Medulla oblongata (tissue), 1 donor: ENCODE data around the gene GFRA4.

ENCODE experiments used
- DNase-seq: peaks from one replicate; pipeline ENCODE4 v3.0.0-alpha.2; 2015; ENCODE audit errors: extremely low spot score

The GFRA4 gene

DNA sequence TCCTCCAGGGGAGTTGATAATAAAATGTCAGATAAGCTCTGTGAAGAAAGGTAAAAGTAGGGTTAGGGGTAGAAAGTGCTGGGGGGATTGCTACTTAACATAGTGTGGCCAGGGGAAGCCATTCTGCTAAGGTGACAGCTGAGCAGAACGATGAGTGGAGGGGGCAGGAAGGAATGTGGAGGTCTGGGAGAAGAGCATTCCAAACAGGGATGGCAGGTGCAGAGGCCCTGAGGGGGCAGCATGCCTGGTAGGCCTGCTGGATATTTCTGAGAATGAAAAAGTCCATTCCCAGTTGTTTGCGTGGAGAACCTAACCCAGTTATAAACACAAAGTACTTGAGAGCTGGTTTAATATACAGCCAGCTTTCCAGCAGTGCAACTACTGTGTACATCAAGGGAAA, 9.3 kb downstream of the GFRA4 start:
- DNase-seq: no peak

DNA sequence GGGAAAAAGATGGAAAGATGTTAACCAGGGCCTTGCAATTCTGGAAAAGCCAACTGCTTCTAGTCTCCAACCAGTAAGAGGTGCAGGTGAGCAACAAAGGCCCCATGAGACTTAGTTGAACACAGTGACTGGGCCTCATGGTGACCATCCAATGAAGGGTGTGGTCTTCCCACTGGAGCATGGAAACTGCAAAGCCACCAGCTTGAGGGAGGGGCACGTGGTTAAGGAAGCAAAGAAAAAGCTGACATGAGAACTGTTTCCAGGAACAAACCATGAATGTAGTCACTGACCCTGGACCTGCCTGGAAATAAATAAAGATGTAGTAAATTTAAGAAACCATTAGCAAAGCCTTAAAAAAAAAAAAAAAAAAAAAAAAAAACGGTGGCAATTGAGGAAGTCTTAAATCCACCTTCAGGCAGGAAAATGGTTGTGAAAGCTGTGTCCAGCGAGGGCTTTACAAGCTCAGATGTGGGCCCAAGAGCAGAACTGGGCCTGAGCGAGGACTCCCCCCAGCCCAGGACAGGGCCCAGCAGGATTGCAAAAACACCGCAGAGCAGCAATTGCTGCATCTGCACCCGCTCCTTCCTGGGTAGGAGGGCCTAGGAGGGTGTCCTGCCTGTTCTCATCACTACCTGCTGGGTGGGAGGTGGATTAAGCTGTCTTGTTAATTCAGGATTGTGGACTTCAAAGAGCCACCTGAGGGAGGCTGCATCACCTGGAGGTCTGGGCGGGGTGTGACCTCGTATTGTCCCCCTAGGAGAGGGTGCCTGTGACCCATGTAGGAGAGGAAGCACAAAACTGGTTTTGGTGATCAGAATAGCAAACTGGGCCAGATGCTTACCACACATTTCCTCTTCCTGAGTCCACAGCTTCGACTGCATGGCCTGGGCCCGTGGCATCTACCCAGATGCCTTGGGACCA, 10.3 kb downstream of the GFRA4 start:
- DNase-seq: no peak

DNA sequence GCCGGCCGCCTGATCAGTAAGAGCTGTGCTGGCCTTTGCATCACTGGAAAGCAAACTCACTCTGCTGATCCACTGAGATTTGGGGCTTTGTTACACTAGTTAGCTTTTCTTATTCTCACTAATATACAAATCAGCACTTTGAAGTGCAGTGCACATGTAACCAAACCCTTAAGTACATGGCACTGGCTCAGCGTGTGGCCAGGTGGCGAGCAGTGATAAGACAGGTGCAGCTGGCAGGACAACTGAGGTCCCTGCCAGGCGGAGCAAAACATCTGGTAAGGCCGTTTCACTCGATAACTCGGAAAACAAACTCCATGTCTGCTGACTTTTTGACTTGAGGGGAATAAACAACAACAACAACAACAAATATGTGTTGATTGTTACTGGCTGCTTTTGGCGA, 11.0 kb downstream of the GFRA4 start:
- DNase-seq: no peak

DNA sequence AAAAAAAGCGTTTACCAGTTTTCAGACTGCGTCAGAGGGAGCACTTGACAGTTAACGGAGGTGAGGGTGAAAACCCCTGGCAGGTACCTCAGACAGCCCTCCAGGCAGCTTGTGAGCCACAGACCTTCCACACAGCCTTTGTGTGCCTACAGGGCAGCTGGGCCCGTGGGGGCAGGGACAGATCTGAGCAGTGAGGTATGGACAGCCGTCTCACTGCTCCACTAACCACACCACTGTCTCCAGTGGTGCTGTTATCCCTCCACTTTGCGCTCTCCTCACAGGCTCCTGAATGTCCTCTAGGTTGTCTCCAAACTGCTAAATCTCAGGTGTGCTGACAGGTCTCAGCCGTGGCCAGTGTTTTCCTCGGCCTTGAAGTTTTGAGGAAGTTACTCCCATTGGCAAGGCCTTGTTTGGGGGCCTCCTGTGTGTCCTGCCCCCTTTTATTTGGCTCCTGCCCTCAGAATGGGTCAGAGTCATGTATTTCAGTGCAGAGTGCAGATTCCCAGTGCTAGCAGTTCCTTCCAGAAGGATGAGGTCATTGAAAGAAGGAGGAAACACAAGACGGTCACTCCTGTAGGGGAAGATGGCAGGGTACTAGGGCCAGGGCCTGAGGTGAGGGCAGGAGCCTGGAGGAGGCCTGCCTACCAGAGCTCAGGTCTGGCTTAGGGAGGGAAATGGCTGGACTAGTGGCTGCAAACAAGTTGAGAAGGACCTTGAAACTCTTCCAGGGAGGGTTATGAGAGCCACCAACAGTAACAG, 11.8 kb downstream of the GFRA4 start:
- DNase-seq: no peak

DNA sequence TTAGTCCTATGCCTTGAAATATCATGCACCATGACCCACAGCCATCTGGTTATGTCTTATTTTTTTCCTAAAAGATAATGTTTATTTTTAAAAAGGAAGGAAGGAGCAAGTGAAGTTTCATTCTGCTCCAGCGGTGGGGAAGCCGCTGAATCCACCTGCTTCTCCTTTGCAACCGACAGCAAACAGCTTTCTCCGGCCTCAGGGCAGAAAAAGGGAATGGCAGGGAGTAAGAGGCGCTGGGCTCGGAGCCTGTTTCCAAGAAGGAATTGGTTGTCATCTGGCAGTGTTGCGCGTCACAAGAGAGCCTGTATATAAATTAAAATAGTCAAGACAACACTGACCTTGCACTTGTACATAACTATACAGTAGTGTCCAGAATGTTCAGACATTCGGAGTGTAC, 14.2 kb downstream of the GFRA4 start:
- no peak for DNase-seq

DNA sequence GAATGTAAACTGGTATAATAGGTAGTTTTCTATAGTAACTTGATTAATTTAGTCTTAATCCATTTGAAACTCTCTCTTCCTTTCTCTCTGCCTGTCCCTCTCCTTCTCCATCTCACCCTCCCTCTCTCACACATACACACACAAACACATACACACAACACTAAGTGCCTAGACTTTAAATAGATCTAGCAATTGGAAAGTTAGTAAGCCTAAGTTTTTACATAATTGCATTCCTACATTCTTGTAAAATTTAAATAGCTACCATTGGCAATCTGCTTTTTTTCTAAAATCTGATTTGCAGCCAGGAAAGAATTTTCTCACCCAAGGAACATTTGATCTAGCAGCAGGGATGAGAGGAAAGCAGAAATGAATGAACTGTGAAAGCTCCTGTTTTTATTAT, 15.7 kb downstream of the GFRA4 start:
- no peak for DNase-seq

DNA sequence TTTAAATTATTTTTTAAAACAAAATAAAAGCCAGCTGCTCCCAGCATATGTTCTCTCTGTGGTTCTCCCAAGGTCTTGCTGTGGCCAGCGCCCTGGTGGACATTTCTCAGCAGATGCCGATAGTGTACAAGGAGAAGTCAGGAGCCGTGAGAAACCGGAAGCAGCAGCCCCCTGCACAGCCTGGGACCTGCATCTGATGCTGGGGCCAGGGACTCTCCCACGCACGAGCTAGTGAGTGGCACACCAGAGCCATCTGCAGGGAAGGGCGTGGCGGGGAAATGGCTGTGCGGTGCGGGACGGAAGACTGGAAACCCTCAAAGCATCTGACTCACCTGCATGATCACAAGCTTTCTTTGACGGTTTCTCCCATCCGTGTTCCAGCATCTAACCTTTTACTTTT, 16.5 kb downstream of the GFRA4 start:
- no peak for DNase-seq

DNA sequence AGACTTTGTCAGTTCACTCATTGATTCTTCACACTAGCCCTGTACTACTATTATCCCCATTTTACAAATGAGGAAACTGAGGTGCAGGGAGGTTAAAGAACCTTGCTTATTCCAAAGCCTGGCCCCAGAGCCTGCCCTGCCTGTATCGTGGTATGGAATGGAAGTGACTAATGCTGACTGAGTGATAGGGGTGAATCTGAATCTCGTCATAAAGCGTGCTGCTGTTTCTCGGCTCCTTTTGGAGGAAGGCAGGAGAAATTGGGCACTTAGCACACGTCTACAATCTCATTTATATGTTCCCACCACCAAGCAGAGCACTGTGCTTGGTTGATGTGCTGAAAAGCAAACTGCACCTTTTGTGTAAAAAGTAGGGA, 17.1 kb downstream of the GFRA4 start:
- DNase-seq: no peak

DNA sequence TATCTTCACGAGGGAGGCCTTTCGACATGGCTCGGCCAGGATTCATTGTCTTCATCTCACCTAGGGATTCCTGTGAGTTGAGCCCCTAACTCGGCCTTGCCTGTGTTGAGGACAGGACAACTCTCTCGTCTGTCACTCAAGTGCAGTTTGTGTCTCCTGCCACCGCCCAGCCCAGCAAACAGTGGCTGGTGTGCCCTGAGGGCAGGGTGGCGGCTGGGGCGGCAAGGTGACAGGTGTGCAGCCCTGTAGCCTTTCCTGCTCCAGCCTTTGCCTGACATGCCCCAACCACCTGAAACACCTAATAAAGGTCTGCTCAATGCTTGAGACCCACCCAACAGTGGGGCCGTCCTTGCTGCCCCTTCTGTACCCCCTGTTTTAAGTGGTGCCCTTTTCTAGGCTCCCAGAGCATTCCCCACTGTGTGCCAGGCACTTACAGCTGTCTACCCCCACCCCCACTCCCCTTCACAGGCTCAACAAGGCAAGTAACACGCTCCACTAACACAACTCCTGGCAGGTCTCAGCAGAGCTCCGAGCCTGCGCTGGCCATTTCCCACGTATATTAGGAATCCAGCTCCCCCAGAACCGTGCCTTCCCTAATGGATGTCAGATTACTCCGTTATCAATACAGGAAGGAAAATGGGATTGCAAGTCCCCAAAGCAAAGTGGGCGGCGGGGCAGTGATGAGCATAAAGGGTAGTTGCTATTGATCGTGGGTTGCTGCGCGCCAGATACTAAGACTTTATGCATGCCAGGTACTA, 17.7 kb downstream of the GFRA4 start:
- no peak for DNase-seq

DNA sequence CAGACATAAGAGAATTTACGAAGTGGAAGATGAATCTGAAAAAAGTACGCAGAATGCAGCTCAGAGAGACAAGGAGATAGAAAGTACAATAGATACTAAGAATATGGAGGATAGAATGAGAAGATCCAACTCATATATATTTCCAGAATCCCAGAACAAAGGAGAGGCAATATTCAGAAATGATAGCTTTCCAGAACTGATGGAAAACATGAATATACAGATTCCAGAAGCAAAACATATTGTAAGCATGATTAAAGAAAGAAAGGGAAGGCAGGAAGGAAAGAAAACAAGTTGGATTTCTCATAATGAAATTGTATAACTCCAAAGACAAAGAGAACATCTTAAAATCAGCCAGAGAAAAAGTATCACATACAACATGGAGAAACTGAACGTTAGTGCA, 22.9 kb downstream of the GFRA4 start:
- no peak for DNase-seq

DNA sequence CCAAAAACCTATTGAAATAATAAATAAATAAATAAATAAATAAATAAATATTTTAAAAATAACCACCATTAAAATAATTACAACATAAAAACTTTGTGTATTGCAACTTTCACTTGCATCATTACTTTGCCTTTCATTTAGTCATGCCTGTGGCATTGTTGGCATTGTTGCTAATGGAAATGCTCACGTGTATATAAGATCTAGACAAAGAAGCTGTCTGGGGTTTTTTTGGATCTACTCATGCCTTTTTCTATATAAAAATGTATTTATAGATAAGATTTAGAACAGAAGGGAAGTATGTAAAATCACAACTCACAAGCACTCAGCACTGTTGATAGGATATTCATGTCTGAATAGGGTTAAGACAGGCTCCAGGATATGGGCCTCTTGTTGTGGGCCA, 27.9 kb downstream of the GFRA4 start:
- DNase-seq: no peak

DNA sequence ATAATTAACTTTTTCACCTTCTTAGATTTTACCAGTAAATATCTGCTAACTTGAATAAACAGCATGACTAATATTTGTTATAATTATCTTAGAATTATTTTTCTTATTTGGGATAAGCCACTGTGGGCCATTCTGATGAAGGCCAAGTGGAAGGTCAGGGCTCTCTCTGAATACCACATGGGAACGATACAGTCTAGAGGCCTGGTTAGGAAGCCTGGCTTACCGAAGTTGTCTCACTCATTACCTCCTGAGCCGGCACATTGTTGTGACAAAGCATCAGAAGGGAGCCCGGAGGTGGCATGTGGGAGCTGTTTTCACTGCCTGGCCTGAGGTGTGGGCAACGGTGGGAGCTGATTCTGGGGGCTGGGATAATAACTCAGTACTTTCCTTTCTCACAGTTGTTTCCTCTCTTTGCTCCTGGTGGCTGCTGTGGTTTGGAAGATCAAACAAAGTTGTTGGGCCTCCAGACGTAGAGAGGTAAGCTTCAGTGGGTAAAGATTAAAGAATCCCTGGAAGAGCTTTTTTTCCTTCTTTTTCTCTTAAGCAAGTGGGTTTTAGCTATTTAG, 29.2 kb downstream of the GFRA4 start:
- no peak for DNase-seq

DNA sequence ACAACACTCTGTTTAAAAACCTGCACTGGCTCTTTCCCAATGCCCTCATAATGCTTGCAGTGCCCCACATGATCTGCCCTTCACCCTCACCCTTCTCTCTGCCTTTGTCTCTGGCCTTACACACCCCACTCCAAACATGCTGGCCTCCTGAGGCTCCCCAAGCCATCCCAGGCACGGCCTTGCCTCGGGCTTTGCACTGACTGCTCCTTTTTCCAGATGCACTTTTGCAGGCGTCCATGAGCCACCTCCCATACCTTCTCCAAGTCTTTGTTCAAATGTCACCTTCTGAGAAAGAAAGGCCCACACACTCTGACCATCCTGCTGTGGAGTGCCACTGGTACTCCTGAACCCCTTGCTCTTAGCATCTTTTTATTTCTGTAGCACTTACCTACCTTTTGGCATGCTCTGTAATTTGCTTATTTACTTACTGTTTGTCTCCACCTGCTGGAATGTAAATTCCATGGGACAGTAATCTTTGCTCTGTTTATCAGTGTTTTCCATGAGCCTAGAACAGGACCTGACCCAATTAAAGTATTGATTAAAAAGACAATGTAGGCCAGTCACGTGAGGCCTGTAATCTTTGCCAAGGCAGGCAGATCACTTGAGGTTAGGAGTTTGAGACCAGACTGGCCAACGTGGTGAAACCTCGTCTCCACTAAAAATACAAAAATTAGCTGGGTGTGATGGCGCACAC, 30.7 kb downstream of the GFRA4 start:
- DNase-seq: no peak

DNA sequence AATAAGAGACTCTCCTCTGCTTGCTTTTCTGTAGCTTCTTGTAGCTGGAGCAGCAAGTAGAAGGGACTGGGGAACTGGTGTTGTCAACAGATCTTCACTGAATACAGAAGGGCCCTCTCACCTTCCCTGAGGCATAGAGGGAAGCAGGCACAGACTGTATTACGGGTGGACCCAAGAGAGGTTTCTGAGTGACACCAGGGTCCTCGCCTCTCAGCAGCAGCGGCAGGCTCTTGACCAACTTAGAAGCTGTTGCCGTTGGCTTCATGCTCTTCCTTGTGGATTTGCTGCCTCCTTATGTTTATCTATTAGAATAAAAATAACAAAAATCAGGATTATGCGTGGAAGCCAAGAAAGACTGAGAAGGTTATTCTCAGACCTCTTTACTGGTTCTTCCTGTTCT, 31.7 kb downstream of the GFRA4 start:
- DNase-seq: no peak

DNA sequence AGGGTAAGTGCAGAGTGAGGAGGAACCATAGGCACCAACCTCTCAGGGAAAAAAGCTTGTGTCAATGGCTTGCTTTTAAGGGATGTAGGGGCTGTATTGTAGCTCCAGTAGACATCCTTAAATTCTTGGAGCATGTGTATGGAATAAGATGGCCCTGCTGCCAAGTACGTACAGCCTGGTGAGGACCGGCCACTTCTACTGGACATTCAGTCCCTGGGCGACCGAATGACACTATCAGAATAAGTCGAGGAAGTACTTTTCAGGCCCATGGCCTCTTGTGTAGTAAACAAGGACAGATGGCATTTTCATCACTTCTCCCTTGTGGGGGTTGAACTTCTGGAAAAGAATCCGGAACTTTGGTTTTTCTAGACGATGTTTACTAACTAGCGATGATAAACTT, 32.8 kb downstream of the GFRA4 start:
- DNase-seq: no peak

DNA sequence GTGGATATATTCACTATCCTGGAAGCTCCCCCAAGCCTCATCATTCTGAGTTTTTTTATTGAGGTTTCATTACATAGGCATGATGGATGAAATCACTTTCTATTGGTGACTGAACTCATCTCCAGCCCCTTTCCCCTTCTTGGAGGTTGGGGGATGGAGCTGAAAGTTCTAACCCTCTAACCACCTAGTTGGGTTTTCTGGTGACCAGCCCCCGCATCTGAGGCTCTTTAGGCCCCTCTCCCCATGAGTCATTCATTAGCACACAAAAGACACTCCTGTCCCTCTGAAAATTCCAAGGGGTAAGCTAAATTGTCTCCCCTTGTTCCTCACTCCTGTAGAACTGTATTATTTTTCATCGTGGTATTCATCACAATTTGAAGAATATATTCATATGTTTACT, 33.3 kb downstream of the GFRA4 start:
- DNase-seq: no peak

DNA sequence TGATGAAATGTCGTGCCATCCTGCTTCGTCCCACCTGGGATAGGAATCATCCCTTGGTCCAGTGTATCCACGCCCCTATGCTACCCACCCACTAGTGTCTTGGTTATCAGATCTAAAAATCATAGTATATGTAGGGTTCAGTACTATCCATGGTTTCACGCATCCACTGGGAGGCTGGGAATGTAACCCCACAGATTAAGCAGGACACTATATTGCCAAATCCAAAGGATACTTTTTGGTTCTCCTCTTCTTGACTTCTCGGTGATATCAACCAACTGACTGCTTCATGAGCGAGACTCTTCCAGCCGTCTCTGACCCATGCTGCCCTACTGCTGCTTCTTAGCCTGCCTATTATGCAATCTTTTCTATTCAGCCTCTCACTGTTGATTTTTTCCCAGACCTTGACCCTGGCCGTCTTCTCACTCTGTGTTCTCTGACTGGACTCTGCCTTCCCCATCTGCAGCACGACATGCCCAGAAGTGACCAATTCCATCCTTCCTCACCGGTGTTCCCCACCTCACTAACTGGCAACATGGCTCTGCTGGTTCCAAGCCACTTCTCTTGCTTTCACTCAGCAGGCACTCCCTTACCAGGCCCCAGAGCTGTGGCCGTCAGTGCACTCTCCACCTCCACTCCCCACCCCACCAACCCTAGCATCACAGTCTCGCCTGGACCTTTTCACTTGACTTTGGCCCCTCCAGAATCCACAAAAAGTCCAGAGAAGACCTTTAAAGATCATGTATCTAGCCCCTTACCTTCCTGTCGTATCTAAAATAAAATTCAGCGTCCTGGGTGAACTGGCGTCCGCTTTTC, 34.5 kb downstream of the GFRA4 start:
- no peak for DNase-seq

DNA sequence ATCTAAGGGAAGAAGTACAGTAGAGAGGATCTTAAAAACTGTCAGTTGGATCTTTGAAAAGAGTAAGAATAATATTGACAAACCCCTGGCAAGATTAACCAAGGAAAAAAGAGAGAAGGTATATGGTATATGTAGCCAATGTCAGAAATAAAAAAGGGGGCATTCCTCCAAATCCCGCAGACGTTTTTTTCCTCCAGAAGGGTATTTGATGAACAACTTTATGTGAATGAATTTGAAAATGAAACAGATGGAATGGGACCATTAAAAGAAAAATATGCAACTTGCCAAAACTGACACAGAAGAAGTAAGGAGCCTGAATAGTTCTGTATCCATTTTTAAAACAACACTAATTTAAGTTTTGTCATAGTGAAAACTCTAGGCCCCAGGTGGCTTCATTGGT, 35.7 kb downstream of the GFRA4 start:
- no peak for DNase-seq

DNA sequence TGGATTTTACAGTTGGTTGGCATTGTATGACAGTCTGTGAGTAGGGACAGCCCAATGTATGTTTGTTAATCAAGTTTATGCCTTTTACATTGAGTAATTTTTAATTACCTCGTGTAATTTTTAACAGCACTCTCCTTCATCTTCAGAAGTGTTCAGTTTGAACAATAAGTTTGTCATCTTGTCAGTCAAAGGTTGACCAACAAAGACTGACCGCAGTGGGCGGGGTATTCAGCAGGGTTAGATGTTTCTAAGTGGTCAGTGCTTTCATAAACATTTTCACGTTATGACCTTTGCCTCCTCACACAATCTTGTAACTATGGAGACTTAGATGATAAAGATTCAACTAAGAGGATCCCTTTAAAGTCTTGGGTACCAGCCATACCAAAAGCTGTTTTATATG, 40.8 kb downstream of the GFRA4 start:
- DNase-seq: no peak

DNA sequence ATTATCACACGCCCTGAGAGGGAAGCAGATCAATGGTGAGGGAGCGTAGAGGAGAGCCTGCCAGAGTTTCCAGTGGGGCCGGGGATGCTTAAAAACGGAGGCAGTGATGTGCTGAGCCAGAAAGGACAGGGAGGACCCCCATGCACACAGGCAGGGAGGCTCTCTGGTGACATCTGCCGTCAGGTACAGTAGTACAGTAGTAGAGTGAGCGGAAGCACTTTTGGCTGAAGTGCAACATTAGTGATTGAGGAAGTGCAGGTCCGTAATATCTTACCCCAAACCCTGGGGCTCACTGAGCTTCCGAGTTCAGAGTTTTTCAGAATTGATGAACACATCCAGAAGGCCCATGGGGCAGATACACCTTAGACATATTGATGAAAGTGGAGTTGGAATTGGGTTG, 42.1 kb downstream of the GFRA4 start:
- DNase-seq: no peak

DNA sequence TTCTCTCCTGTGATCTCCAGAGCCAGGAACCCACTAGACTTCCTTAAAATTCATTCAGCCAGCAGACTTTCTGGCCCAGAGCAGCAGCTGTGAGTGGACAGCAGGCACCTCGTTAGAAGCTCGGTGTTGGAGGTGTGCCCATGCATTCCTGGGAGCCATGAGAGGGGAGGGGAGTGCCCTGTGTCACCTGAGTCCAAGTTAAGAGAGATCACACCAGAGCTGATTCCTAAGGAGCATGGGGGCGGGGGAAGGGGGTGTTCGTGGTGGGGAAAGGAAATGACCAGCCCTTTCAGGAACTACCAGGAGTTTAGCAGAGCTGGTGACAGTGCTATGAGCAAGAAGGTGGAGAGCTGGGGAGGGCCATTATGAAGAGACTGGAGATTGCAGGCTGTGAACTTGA, 46.9 kb downstream of the GFRA4 start:
- DNase-seq: no peak
